ENCODE data around the gene ARL16.
A peak's percentile ranks its signal among the peaks of the same experiment; 100 is the strongest.

ARL16 gene

GRCh38 chr17:81683584-81684441, at the start of gene ARL16, which contains the start of gene HGS:
Gene ARL16 (minus strand): TSS chr17:81683797. CDS start chr17:81683753, 44 bp downstream.
Gene HGS (plus strand): TSS chr17:81684011. CDS start chr17:81684067, 56 bp downstream.
- DNase-seq = peak; percentile 98

- no peak for DNase-seq
Observed at GRCh38 chr17:81727324-81728031, 43.9 kb upstream of the ARL16 start.

- no peak for DNase-seq
Observed at GRCh38 chr17:81726004-81726403, 42.4 kb upstream of the ARL16 start.

- DNase-seq = no peak
Observed at GRCh38 chr17:81725439-81725838, 41.8 kb upstream of the ARL16 start.

- DNase-seq = no peak
Observed at GRCh38 chr17:81723651-81724209, 40.1 kb upstream of the ARL16 start.

GRCh38 chr17:81722184-81723120, 38.9 kb upstream of the ARL16 start:
- DNase-seq = no peak

- no peak for DNase-seq
Observed at GRCh38 chr17:81720267-81721071, 36.9 kb upstream of the ARL16 start.

GRCh38 chr17:81719410-81720266, 36.0 kb upstream of the ARL16 start:
- no peak for DNase-seq

- no peak for DNase-seq
Observed at GRCh38 chr17:81717766-81718089, 34.1 kb upstream of the ARL16 start.

GRCh38 chr17:81717049-81717765, 33.6 kb upstream of the ARL16 start:
- DNase-seq = no peak

- DNase-seq = no peak
Observed at GRCh38 chr17:81716674-81716996, 33.0 kb upstream of the ARL16 start.

- no peak for DNase-seq
Observed at GRCh38 chr17:81715872-81716673, 32.5 kb upstream of the ARL16 start.

- DNase-seq = no peak
Observed at GRCh38 chr17:81715107-81715871, 31.7 kb upstream of the ARL16 start.

- DNase-seq = no peak
Observed at GRCh38 chr17:81714412-81715106, 31.0 kb upstream of the ARL16 start.

GRCh38 chr17:81713556-81714411, 30.2 kb upstream of the ARL16 start:
- no peak for DNase-seq

GRCh38 chr17:81713004-81713555, 29.5 kb upstream of the ARL16 start:
- no peak for DNase-seq

Data from GDM1 (cell line).